Measurements from ENCODE around the gene GPR39.

GRCh38 chr2:132439703-132440398, 23.2 kb downstream of the GPR39 start:
- TF ChIP-seq POLR2A (IDR thresholded peaks at IDR 0.05) (no peak), CTCF (IDR thresholded peaks at IDR 0.05) (no peak)

Data from uterus (tissue), 2 donors.